Activated T-cell treated with anti-CD3 and anti-CD28 coated beads for 48 hours (primary cell): ENCODE measurements around the gene WBP2.
"Not testable (repeated sequence)": the region's sequence is repeated elsewhere in the genome, so short reads cannot be mapped to it uniquely, and the experiment has no call there.

Experiments used
- DNase-seq: peaks from one replicate; pipeline ENCODE4 v3.0.0-alpha.2; 2020; ENCODE audit warnings: low read depth

Gene WBP2

GRCh38 chr17:75865404-75866188 is 10.5 kb upstream of the WBP2 start:
- DNase-seq = not testable (repeated sequence)

GRCh38 chr17:75864887-75865286 is 9.8 kb upstream of the WBP2 start:
- DNase-seq = not testable (repeated sequence)

- no peak for DNase-seq
Observed at GRCh38 chr17:75864448-75864871, 9.3 kb upstream of the WBP2 start.

- DNase-seq = no peak
Observed at GRCh38 chr17:75861927-75862317, 6.8 kb upstream of the WBP2 start.

- DNase-seq = not testable (repeated sequence)
Observed at GRCh38 chr17:75859358-75859757, 4.2 kb upstream of the WBP2 start.

GRCh38 chr17:75856062-75856756 is 1.1 kb upstream of the WBP2 start:
- no peak for DNase-seq

GRCh38 chr17:75854881-75855309 is 240 bp downstream of the WBP2 start:
- no peak for DNase-seq

GRCh38 chr17:75854101-75854748 is 910 bp downstream of the WBP2 start:
- no peak for DNase-seq

- DNase-seq = no peak
Observed at GRCh38 chr17:75853433-75853832, 1.7 kb downstream of the WBP2 start.

- not testable (repeated sequence) for DNase-seq
Observed at GRCh38 chr17:75851693-75851991, 3.5 kb downstream of the WBP2 start.

GRCh38 chr17:75850928-75851692 is 4.0 kb downstream of the WBP2 start:
- DNase-seq = no peak

GRCh38 chr17:75849724-75850123 is 5.4 kb downstream of the WBP2 start:
- no peak for DNase-seq

- DNase-seq = no peak
Observed at GRCh38 chr17:75849279-75849646, 5.9 kb downstream of the WBP2 start.

- peak; percentile 69 for DNase-seq
Observed at GRCh38 chr17:75848523-75849278, 6.4 kb downstream of the WBP2 start.

GRCh38 chr17:75847614-75848522 is 7.3 kb downstream of the WBP2 start:
- DNase-seq = no peak

- no peak for DNase-seq
Observed at GRCh38 chr17:75846692-75847613, 8.2 kb downstream of the WBP2 start.

GRCh38 chr17:75845933-75846691 is 9.0 kb downstream of the WBP2 start:
- no peak for DNase-seq

GRCh38 chr17:75845058-75845711 is 9.9 kb downstream of the WBP2 start:
- DNase-seq = peak; percentile 72
